Ascending aorta (tissue), 2 donors: Measurements from ENCODE around the gene ERLIN1. TPM values are rescaled to one million over a fixed set of nuclear protein-coding genes. Genes with fewer than 3 reads are reported as not detected.

Experiments
- DNase-seq, 2 donors: peaks; one replicate each; pipeline ENCODE4 v3.0.0-alpha.2; 2019; ENCODE audit warnings: low spot score in 2 of 2
- H3K27ac ChIP-seq, 2 donors: fragments of 200-600 bp; sonication (generic); one replicate each; pipeline ENCODE4 v1.5.1; 2016 to 2017; ENCODE audit warnings: mild to moderate bottlenecking in 1 of 2
- H3K27me3 ChIP-seq: fragments of 200-600 bp; sonication (generic); one replicate; pipeline ENCODE4 v1.5.1; 2017
- H3K36me3 ChIP-seq, 2 donors: fragments of 200-600 bp; sonication (generic); one replicate each; pipeline ENCODE4 v1.5.1; 2016
- H3K4me1 ChIP-seq, 2 donors: fragments of 200-600 bp; sonication (generic); one replicate each; pipeline ENCODE4 v1.5.1; 2016 to 2017; ENCODE audit warnings: mild to moderate bottlenecking in 1 of 2
- H3K4me3 ChIP-seq, 2 donors: fragments of 200-600 bp; sonication (generic); one replicate each; pipeline ENCODE4 v1.5.1; 2016 to 2017; ENCODE audit warnings: mild to moderate bottlenecking in 1 of 2
- H3K9me3 ChIP-seq, 2 donors: fragments of 200-600 bp; sonication (generic); one replicate each; pipeline ENCODE4 v1.5.1; 2016
- intact Hi-C: fragments of 100-400 bp; cut with DNase I; formaldehyde crosslinking; loops from one replicate; pipeline ENCODE4 v1.15.1; 2023
- total RNA-seq: library from RNA; depleted of rRNA; stranded (reverse); fragments of >200 nt; gene quantifications from one replicate; pipeline ENCODE4 v1.1.0, GENCODE V29; 2016
- TF ChIP-seq, protein P1 (sequence below), 3 experiments: fragments of 200-600 bp in 2 of 3; fragments of 450-650 bp in 1 of 3; sonication (generic) in 2 of 3; IDR thresholded peaks; one replicate each; pipeline ENCODE4 v1.5.1; 2016 to 2019; ENCODE audit warnings: antibody characterized with exemption in 3 of 3, mild to moderate bottlenecking in 1 of 3, moderate library complexity in 1 of 3

Gene ERLIN1
- total RNA-seq, 1 donor from 2014 or later: 16.6 TPM

DNA sequence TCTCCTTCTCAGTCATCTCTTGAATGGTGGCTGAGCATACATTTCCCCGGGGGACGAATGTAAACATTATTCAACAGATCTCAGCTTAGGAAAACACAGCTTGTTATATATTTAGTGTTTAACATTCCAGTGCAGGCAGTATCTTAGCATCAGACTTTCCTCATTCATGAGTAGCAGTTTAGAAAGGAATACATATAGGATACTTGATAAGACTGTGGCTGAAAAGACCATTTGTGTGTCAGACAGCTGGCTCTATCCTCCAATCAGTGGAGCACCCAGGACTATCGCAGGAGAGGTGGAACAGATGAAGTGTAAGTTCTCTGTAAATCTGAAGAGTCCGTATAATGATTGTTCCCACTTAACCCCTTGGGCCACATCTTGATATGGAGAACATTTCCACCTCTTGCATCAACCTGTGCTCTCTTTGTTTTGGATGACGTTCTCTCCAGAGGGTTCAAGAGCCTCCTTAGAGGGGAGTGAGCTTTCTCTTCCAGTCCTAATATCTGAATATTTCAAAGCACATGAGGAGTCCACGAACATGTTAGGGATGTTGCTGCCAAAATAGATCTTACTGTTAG is 34.0 kb downstream of the ERLIN1 start:
- Histone ChIP-seq H3K36me3 (peaks cover 43 to 57% of the 10 kb centered on the region in 2 donors), H3K27ac (no peak overlapping the region), H3K4me3 (no peak overlapping the region), H3K9me3 (no peaks in the 10 kb centered on the region), H3K4me1 (no peaks in the 10 kb centered on the region), H3K27me3 (no peaks in the 10 kb centered on the region)
- intact Hi-C loops: no loop called here
- no peak for DNase-seq
- TF ChIP-seq, protein P1, sequence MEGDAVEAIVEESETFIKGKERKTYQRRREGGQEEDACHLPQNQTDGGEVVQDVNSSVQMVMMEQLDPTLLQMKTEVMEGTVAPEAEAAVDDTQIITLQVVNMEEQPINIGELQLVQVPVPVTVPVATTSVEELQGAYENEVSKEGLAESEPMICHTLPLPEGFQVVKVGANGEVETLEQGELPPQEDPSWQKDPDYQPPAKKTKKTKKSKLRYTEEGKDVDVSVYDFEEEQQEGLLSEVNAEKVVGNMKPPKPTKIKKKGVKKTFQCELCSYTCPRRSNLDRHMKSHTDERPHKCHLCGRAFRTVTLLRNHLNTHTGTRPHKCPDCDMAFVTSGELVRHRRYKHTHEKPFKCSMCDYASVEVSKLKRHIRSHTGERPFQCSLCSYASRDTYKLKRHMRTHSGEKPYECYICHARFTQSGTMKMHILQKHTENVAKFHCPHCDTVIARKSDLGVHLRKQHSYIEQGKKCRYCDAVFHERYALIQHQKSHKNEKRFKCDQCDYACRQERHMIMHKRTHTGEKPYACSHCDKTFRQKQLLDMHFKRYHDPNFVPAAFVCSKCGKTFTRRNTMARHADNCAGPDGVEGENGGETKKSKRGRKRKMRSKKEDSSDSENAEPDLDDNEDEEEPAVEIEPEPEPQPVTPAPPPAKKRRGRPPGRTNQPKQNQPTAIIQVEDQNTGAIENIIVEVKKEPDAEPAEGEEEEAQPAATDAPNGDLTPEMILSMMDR (IDR thresholded peaks at IDR 0.05): no peak

GRCh38 chr10:100148353-100149211 is 37.2 kb downstream of the ERLIN1 start:
- Histone ChIP-seq H3K36me3 (peaks cover 29 to 30% of the 10 kb centered on the region in 2 donors), H3K9me3 (no peaks in the 10 kb centered on the region), H3K27me3 (no peaks in the 10 kb centered on the region), H3K27ac (no peak overlapping the region), H3K4me3 (no peak overlapping the region), H3K4me1 (no peaks in the 10 kb centered on the region)
- no peak for DNase-seq
- TF ChIP-seq, protein P1 (IDR thresholded peaks at IDR 0.05): no peak
- intact Hi-C loops: no loop called here

DNA sequence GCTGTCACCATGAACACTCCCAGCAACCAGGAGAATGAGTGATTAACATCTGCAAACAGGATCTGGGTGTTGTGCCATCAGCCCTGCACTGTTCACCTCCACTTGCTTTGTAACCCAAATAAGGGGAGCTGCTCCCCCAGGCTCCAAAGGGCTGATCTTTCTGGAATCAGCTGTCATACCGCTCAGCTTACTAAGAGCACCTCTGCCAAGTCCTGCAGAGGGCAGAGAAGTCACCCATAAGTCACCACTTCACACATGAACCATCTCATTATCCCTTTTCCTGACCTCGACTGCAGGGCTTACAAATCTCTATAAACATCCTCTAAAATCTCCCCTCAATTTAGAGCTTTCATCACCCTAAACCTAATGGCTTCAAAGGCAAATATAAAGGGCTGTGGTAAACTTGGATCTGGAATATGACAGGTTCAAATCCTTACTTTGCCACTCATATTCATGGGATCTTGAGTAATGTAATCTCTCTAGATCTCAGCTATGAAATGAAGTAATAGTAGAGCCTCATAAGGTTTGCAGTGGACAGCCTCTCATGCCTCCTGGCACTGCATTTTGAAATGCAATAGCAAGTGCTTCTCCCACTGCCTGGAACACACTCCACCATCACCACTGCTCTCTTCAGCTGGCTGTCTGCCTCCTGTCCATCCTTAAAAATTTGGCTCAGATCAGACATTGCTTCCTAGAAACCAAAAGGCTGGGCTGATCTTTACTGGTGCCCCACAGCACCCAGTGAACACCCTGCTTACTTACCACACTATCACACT is 38.8 kb downstream of the ERLIN1 start:
- TF ChIP-seq, protein P1 (IDR thresholded peaks at IDR 0.05): no peak
- H3K27ac ChIP-seq: no peak overlapping the region
- peaks cover 14 to 17% of the 10 kb centered on the region in 2 donors for H3K36me3 ChIP-seq
- H3K4me1 ChIP-seq: no peaks in the 10 kb centered on the region
- no peak overlapping the region for H3K4me3 ChIP-seq
- no peaks in the 10 kb centered on the region for H3K9me3 ChIP-seq
- no peak for DNase-seq
- H3K27me3 ChIP-seq: no peaks in the 10 kb centered on the region
- intact Hi-C loops: no loop called here

- no peaks in the 10 kb centered on the region for H3K27me3 ChIP-seq
- peaks cover 8 to 10% of the 10 kb centered on the region in 2 donors for H3K36me3 ChIP-seq
- TF ChIP-seq, protein P1 (IDR thresholded peaks at IDR 0.05): no peak
- no peak for DNase-seq
- intact Hi-C loops: no loop called here
- H3K27ac ChIP-seq: no peak overlapping the region
- no peaks in the 10 kb centered on the region for H3K4me1 ChIP-seq
- H3K9me3 ChIP-seq: no peaks in the 10 kb centered on the region
- no peak overlapping the region for H3K4me3 ChIP-seq
Observed at GRCh38 chr10:100146398-100146797, 39.4 kb downstream of the ERLIN1 start.

GRCh38 chr10:100143756-100144155 is 42.1 kb downstream of the ERLIN1 start:
- Histone ChIP-seq H3K27ac (no peak overlapping the region), H3K4me3 (no peak overlapping the region), H3K9me3 (no peaks in the 10 kb centered on the region), H3K36me3 (no peaks in the 10 kb centered on the region), H3K27me3 (no peaks in the 10 kb centered on the region), H3K4me1 (no peaks in the 10 kb centered on the region)
- intact Hi-C loops: no loop called here
- DNase-seq: no peak
- TF ChIP-seq, protein P1 (IDR thresholded peaks at IDR 0.05): no peak
